HepG2 (cell line): ENCODE measurements around the gene MAGEB17. TPM values are rescaled to one million over a fixed set of nuclear protein-coding genes. Genes with fewer than 3 reads are reported as not detected.

Experiments
- ATAC-seq: fragments of 200-7000 bp; cut with Tn5 transposase; 3 replicates; pipeline ENCODE4 v1.9.1; 2020; ENCODE audit warnings: mild to moderate bottlenecking, moderate library complexity
- BruUV-seq: library from RNA; stranded (reverse); fragments of 400-500 nt; replicated peaks from 2 replicates; lab custom pipeline; 2021; lab: Mats Ljungman, UMichigan
- CTCF ChIA-PET: fragments of 300-600 bp; formaldehyde crosslinking; extraction: SDS; loops from one replicate; lab custom pipeline; 2021; ENCODE audit warnings: low total read pairs, inconsistent platforms, low intra/inter-chr PET ratio; lab: Yijun Ruan, JAX
- POLR2A ChIA-PET: fragments of 350-600 bp; sonication (Branson Sonifier 250); formaldehyde crosslinking; loops from one replicate; lab custom pipeline; 2020; ENCODE audit warnings: antibody characterized with exemption, inconsistent platforms; lab: Yijun Ruan, JAX
- DNase-seq: peaks from one replicate; pipeline ENCODE4 v3.0.0-alpha.2; 2015; ENCODE audit warnings: low spot score
- FAIRE-seq: peaks from 3 replicates; lab custom pipeline; 2011; peaks lifted over from hg19 to GRCh38; lab: Jason Lieb, UNC
- H2AFZ ChIP-seq: one replicate; pipeline ENCODE4 v1.6.1; 2011; ENCODE audit warnings: low read length, inconsistent platforms
- H3K27ac ChIP-seq: fragments of 300-600 bp; 3 replicates; pipeline ENCODE4 v1.8.0; 2011; ENCODE audit warnings: mixed run types, mild to moderate bottlenecking, mixed read lengths, low read length, inconsistent platforms; ENCODE audit not compliant: insufficient read depth; ENCODE audit errors: extremely low read length
- H3K27me3 ChIP-seq, 2 experiments: fragments of 200-600 bp in 1 of 2; 2 replicates in 1 of 2; 3 replicates in 1 of 2; pipeline versions ENCODE4 v1.6.0 to v1.8.0; 2011; ENCODE audit warnings: low read length in 2 of 2, mild to moderate bottlenecking in 2 of 2, moderate library complexity in 2 of 2, inconsistent platforms in 1 of 2; ENCODE audit not compliant: insufficient read depth in 2 of 2, control insufficient read depth in 1 of 2
- H3K36me3 ChIP-seq, 2 experiments: fragments of 200-600 bp in 1 of 2; replicated peaks in 1 of 2; 2 replicates in 1 of 2; 3 replicates in 1 of 2; pipeline versions ENCODE4 v1.5.1 to v1.8.0; 2011; ENCODE audit warnings: low read length in 2 of 2, inconsistent platforms in 1 of 2; ENCODE audit not compliant: insufficient read depth in 2 of 2, control insufficient read depth in 1 of 2
- H3K4me1 ChIP-seq: 2 replicates; pipeline ENCODE4 v1.5.1; 2012; ENCODE audit warnings: low read length, inconsistent platforms; ENCODE audit not compliant: insufficient read depth
- H3K4me2 ChIP-seq: 2 replicates; pipeline ENCODE4 v1.6.0; 2011; ENCODE audit warnings: low read depth, low read length, inconsistent platforms
- H3K4me3 ChIP-seq, 3 experiments: fragments of 200-600 bp in 1 of 3; sonication (generic), shearing (Covaris generic) in 1 of 3; replicated peaks in 1 of 3; 2 replicates each; pipeline ENCODE4 v1.5.1; 2011 to 2016; ENCODE audit warnings: low read length in 3 of 3, inconsistent platforms in 2 of 3, low read depth in 2 of 3, mild to moderate bottlenecking in 2 of 3, control low read depth in 1 of 3, mixed read lengths in 1 of 3; ENCODE audit not compliant: insufficient read depth in 1 of 3
- H3K79me2 ChIP-seq: one replicate; pipeline ENCODE4 v1.6.1; 2011; ENCODE audit warnings: low read length, inconsistent platforms; ENCODE audit not compliant: insufficient read depth
- H3K9ac ChIP-seq: 2 replicates; pipeline ENCODE4 v1.6.0; 2011; ENCODE audit warnings: mild to moderate bottlenecking, low read depth, low read length, inconsistent platforms; ENCODE audit not compliant: insufficient read depth
- H3K9me3 ChIP-seq: 2 replicates; pipeline ENCODE4 v1.5.1; 2012; ENCODE audit warnings: mild to moderate bottlenecking, low read length
- H4K20me1 ChIP-seq: 2 replicates; pipeline ENCODE4 v1.6.0; 2011; ENCODE audit warnings: inconsistent platforms, mild to moderate bottlenecking, low read length, moderate library complexity; ENCODE audit not compliant: insufficient read depth
- MBD4 ChIP-seq: IDR thresholded peaks from 2 replicates; pipeline ENCODE4 v1.6.1; 2012; ENCODE audit warnings: low read length, inconsistent platforms, borderline replicate concordance
- NFYC ChIP-seq: IDR thresholded peaks from 2 replicates; pipeline ENCODE4 v1.6.1; 2016; ENCODE audit warnings: missing genetic modification reagents, missing compliant biosample characterization
- TBL1XR1 ChIP-seq: fragments of 150-350 bp; IDR thresholded peaks from 2 replicates; pipeline ENCODE4 v1.6.1; 2014; ENCODE audit warnings: borderline replicate concordance, low read length; ENCODE audit not compliant: partially characterized antibody
- YEATS2 ChIP-seq: sonication (generic); formaldehyde crosslinking; IDR thresholded peaks from 2 replicates; pipeline ENCODE4 v1.4.0; 2020; ENCODE audit warnings: missing genetic modification reagents, borderline replicate concordance
- ZNF18 ChIP-seq: sonication (generic); formaldehyde crosslinking; IDR thresholded peaks from 2 replicates; pipeline ENCODE4 v1.8.0; 2022; ENCODE audit warnings: mild to moderate bottlenecking, missing genetic modification reagents; ENCODE audit not compliant: insufficient replicate concordance
- ZNF317 ChIP-seq: sonication (generic); formaldehyde crosslinking; IDR thresholded peaks from 2 replicates; pipeline ENCODE4 v1.5.0; 2020; ENCODE audit warnings: mild to moderate bottlenecking, missing genetic modification reagents
- ZNF550 ChIP-seq: sonication (generic); formaldehyde crosslinking; IDR thresholded peaks from 2 replicates; pipeline ENCODE4 v1.4.0; 2020; ENCODE audit warnings: mild to moderate bottlenecking, missing genetic modification reagents, borderline replicate concordance
- ZNF879 ChIP-seq: sonication (generic); formaldehyde crosslinking; IDR thresholded peaks from 2 replicates; pipeline ENCODE4 v1.8.1; 2023; ENCODE audit warnings: missing genetic modification reagents
- ZNF891 ChIP-seq: sonication (generic); formaldehyde crosslinking; IDR thresholded peaks from 2 replicates; pipeline ENCODE4 v1.5.0; 2020; ENCODE audit warnings: mild to moderate bottlenecking, missing genetic modification reagents
- WGBS: methylation state at CpG from one replicate; pipeline ENCODE4 v1.1.6; 2017; ENCODE audit warnings: low lambda C conversion rate; 5-methylcytosine and 5-hydroxymethylcytosine counted together
- in situ Hi-C: cut with HindIII; loops from 2 replicates; pipeline ENCODE4 v1.10.0; 2017; ENCODE audit warnings: low pct_unique_long_range_greater_than_20kb; ENCODE audit not compliant: extremely low pct_ligation_motif_present
- intact Hi-C: fragments of 100-400 bp; cut with micrococcal nuclease; formaldehyde crosslinking; loops from one replicate; pipeline ENCODE4 v1.10.0; 2022; ENCODE audit not compliant: unreplicated experiment
- polyA plus RNA-seq, 8 experiments: library from polyadenylated mRNA; depleted of rRNA in 3 of 8; stranded (reverse) in 7 of 8; unstranded in 1 of 8; fragments of >200 nt; fragmentation: Illumina TruSeq in 4 of 8; extraction: Trizol in 4 of 8; gene quantifications; 2 replicates each; pipeline versions ENCODE4 v1.2.1 to v1.2.3, GENCODE V29; 2011 to 2016; ENCODE audit warnings: low read depth in 4 of 8, missing spikeins in 1 of 8, mixed read lengths in 1 of 8; ENCODE audit not compliant: insufficient read depth in 1 of 8
- total RNA-seq, 5 experiments: library from RNA; depleted of rRNA; stranded (reverse); fragments of >200 nt; fragmentation: Illumina TruSeq; extraction: Trizol; gene quantifications; 2 replicates each; pipeline ENCODE4 v1.2.3, GENCODE V29; 2016; ENCODE audit warnings: low read depth in 1 of 5
- TF ChIP-seq, protein P1 (sequence below): sonication (generic); formaldehyde crosslinking; IDR thresholded peaks from 2 replicates; pipeline ENCODE4 v1.4.0; 2020; ENCODE audit warnings: mild to moderate bottlenecking, missing genetic modification reagents
- TF ChIP-seq, protein P2 (sequence below): sonication (generic); formaldehyde crosslinking; IDR thresholded peaks from 2 replicates; pipeline ENCODE4 v1.8.0; 2023; ENCODE audit warnings: mild to moderate bottlenecking, missing genetic modification reagents

MAGEB17 gene
- total and polyA plus RNA-seq, 2 of the 13 experiments (the other 11 are each of a cell fraction or from before 2014, with no cell fraction given): not detected

- TF ChIP-seq ZNF891 (CRISPR knock-in tag): no peak
- no peak for TF ChIP-seq MBD4
- no peak for TF ChIP-seq ZNF550 (CRISPR knock-in tag)
- no peak for TF ChIP-seq NFYC
- TF ChIP-seq, protein P1, sequence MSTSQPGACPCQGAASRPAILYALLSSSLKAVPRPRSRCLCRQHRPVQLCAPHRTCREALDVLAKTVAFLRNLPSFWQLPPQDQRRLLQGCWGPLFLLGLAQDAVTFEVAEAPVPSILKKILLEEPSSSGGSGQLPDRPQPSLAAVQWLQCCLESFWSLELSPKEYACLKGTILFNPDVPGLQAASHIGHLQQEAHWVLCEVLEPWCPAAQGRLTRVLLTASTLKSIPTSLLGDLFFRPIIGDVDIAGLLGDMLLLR: no peak
- TF ChIP-seq ZNF879: no peak
- TF ChIP-seq ZNF18 (CRISPR knock-in tag): no peak
- TF ChIP-seq, protein P2, sequence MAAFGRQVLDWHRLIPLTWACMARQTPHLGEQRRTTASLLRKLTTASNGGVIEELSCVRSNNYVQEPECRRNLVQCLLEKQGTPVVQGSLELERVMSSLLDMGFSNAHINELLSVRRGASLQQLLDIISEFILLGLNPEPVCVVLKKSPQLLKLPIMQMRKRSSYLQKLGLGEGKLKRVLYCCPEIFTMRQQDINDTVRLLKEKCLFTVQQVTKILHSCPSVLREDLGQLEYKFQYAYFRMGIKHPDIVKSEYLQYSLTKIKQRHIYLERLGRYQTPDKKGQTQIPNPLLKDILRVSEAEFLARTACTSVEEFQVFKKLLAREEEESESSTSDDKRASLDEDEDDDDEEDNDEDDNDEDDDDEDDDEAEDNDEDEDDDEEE (CRISPR knock-in tag): no peak
- no peak for TF ChIP-seq YEATS2
- TF ChIP-seq TBL1XR1: no peak
- no peak for TF ChIP-seq ZNF317
- BruUV-seq: no TSS peak
- Histone ChIP-seq H3K4me1 (no peaks in the 10 kb centered on the region), H3K9ac (no peak overlapping the region), H3K27me3 (no peaks in the 10 kb centered on the region), H3K4me3 (no peak overlapping the region), H3K9me3 (no peaks in the 10 kb centered on the region), H4K20me1 (no peaks in the 10 kb centered on the region), H3K4me2 (no peak overlapping the region), H3K79me2 (no peaks in the 10 kb centered on the region), H2AFZ (no peak overlapping the region), H3K36me3 (no peaks in the 10 kb centered on the region), H3K27ac (no peak overlapping the region)
- ChIA-PET CTCF (no interaction called here), POLR2A (no interaction called here)
- DNase-seq: no peak
- WGBS: 19% methylated on average over 6 of the region's 6 CpGs
- no peak for ATAC-seq
- in situ Hi-C loops: no loop called here
- intact Hi-C loops: no loop called here
- no peak for FAIRE-seq
Measured at GRCh38 chrX:16191605-16192004, 24.3 kb downstream of the MAGEB17 start.
